SK-N-MC (cell line): ENCODE results near the gene NF2.

Experiments
- DNase-seq: peaks from one replicate; pipeline ENCODE4 v3.0.0-alpha.2; 2011; ENCODE audit warnings: low read depth, low spot score
- H3K27ac ChIP-seq: fragments of 200-600 bp; sonication (generic); 2 replicates; pipeline ENCODE4 v1.5.1; 2016; ENCODE audit warnings: mixed run types
- H3K36me3 ChIP-seq: fragments of 200-600 bp; sonication (generic); 2 replicates; pipeline ENCODE4 v1.6.1; 2017; ENCODE audit warnings: antibody characterized with exemption, low read length, mixed read lengths; ENCODE audit not compliant: insufficient read depth
- H3K4me3 ChIP-seq: fragments of 200-600 bp; sonication (generic); 2 replicates; pipeline ENCODE4 v1.5.1; 2016
- H3K9ac ChIP-seq: fragments of 200-600 bp; sonication (generic); 2 replicates; pipeline ENCODE4 v1.8.0; 2017; ENCODE audit warnings: mixed run types, mixed read lengths; ENCODE audit not compliant: insufficient read length
- H3K9me3 ChIP-seq: fragments of 200-600 bp; sonication (generic); 2 replicates; pipeline ENCODE4 v1.6.1; 2017; ENCODE audit warnings: low read depth, mild to moderate bottlenecking, antibody characterized with exemption, low read length, moderate library complexity, mixed read lengths
- EZH2 ChIP-seq: fragments of 200-600 bp; sonication (generic); IDR thresholded peaks from one replicate; pipeline ENCODE4 v1.6.1; 2017; ENCODE audit warnings: antibody characterized with exemption
- FOXP2 ChIP-seq: optimal IDR thresholded peaks from 2 replicates; pipeline ENCODE3; 2011; ENCODE audit warnings: mild to moderate bottlenecking, moderate library complexity; ENCODE audit not compliant: insufficient read depth; ENCODE audit errors: extremely low read length, control extremely low read depth
- POLR2AphosphoS5 ChIP-seq: IDR thresholded peaks from 2 replicates; pipeline ENCODE4 v1.6.1; 2012; ENCODE audit warnings: mild to moderate bottlenecking, low read depth, low read length, borderline replicate concordance

NF2 gene

GRCh38 chr22:29625090-29625825 lies 21.8 kb downstream of the NF2 start:
- H3K36me3 ChIP-seq, result no peaks in the 10 kb centered on the region
- no peak overlapping the region for H3K9ac ChIP-seq
- no peak for DNase-seq
- no peaks in the 10 kb centered on the region for H3K9me3 ChIP-seq
- TF ChIP-seq POLR2AphosphoS5, result no peak
- H3K27ac ChIP-seq, result no peak overlapping the region
- no peak overlapping the region for H3K4me3 ChIP-seq

DNA sequence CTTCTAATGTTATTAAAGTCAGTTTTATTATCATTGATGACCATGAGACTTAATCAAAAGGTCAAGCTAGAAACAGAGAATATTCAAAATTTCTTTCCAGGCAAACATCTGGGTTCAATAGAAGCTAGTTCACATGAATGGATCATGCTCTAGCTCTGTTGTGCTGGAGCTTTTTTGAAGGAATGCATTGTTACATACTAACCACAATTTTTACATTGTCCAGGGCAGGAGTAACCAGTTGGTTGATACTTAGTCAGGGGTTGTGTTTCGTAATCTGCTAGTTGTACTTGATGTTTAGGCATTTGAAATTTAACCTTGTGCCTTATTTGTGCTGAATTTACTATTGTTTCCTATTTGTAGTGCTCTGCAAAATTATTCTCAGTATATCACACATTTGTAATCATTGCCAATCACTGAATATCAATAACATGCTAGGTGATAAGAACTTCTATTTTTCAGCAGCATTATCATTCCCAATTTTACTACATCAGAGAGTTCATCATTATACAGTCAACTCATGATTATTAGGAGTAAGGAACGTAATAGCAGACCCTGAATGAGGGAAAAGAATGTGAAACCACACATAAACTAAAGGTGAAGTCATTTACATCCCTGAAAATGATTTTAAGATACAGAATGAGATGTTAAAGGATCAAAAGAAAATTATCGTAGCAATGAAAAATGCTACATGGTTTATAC lies 23.2 kb downstream of the NF2 start:
- TF ChIP-seq POLR2AphosphoS5 (no peak), EZH2 (no peak), FOXP2 (no peak)
- H3K36me3 ChIP-seq, result no peaks in the 10 kb centered on the region
- H3K27ac ChIP-seq, result no peak overlapping the region
- no peak overlapping the region for H3K9ac ChIP-seq
- H3K9me3 ChIP-seq, result no peaks in the 10 kb centered on the region
- H3K4me3 ChIP-seq, result no peak overlapping the region
- no peak for DNase-seq

DNA sequence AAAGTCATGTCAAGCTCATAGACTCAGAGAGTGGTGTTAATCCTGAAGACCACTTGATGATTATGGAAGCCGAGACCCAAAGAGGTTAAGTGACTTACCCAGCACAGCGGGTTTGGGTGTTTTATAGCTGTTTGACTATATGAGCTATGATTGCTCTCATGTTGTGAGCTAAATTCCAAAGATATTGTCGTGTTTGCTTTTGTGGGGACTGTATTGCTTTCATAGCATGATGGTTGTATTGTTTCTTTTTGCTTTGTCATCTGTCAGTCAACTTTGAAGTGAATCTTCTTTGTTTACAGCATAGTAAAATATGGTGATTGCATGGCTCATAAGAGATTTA lies 23.7 kb downstream of the NF2 start:
- H3K4me3 ChIP-seq, result no peak overlapping the region
- no peak for DNase-seq
- no peaks in the 10 kb centered on the region for H3K9me3 ChIP-seq
- no peak overlapping the region for H3K27ac ChIP-seq
- H3K36me3 ChIP-seq, result no peaks in the 10 kb centered on the region
- TF ChIP-seq POLR2AphosphoS5, result no peak
- no peak for TF ChIP-seq EZH2
- no peak for TF ChIP-seq FOXP2
- H3K9ac ChIP-seq, result no peak overlapping the region

GRCh38 chr22:29628996-29629902 lies 25.8 kb downstream of the NF2 start:
- no peak overlapping the region for H3K4me3 ChIP-seq
- no peak overlapping the region for H3K27ac ChIP-seq
- H3K9ac ChIP-seq, result no peak overlapping the region
- TF ChIP-seq EZH2 (no peak), POLR2AphosphoS5 (no peak), FOXP2 (no peak)
- no peaks in the 10 kb centered on the region for H3K36me3 ChIP-seq
- H3K9me3 ChIP-seq, result no peaks in the 10 kb centered on the region
- DNase-seq, result no peak

DNA sequence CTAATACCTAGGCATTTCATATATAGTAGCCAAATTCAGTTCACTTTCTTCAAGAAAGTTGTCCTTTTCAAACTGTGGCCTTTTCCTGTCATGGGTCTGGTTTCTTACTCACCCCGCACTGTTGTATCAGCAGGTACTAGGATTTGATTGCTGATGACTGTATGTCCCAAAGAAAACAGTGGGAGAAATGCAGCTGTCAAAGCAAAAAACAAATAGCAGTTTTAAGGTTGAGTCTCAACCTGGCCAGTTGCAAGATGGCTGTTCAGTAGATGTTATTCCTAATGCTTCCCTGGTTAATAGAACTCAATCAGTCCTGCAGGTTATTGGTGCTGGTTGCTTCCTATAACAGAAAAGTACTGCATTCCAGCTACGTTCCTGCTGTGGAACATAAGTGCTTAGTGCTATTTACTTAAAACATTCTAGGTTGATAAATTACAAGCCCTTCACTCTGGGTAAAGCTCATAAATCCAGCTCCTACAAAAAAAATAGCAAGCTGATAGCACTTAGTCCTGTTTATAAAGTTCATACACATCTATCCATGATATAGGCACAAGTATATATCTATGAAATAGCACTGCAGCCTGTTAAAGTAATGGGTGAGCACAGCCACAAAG lies 26.6 kb downstream of the NF2 start:
- TF ChIP-seq POLR2AphosphoS5 (no peak), FOXP2 (no peak), EZH2 (no peak)
- Histone ChIP-seq H3K4me3 (no peak overlapping the region), H3K27ac (no peak overlapping the region), H3K36me3 (no peaks in the 10 kb centered on the region), H3K9me3 (no peaks in the 10 kb centered on the region), H3K9ac (no peak overlapping the region)
- no peak for DNase-seq

GRCh38 chr22:29630987-29631386 lies 27.6 kb downstream of the NF2 start:
- Histone ChIP-seq H3K27ac (no peak overlapping the region), H3K9me3 (no peaks in the 10 kb centered on the region), H3K4me3 (no peak overlapping the region), H3K36me3 (no peaks in the 10 kb centered on the region), H3K9ac (no peak overlapping the region)
- TF ChIP-seq POLR2AphosphoS5, result no peak
- no peak for TF ChIP-seq EZH2
- TF ChIP-seq FOXP2, result no peak
- DNase-seq, result no peak

DNA sequence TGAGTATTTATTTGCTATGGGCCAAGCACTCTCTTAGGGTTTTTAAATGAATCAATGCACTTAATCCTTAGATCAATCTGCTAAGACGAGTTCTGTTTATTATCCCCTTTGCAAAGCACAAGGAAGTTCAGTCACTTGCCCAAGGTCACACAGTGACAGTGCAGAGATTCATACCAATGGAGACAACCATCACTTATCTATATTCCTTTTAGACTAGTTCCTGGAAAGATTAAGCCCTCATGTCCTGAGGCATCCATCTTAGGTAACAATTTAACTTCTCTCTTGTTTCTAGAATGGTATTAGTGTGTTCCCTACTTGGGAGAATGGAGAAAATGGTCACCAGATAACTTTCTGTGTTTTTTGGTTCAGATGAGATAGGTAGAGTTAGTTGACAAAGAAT lies 28.3 kb downstream of the NF2 start:
- no peak for DNase-seq
- H3K27ac ChIP-seq, result no peak overlapping the region
- H3K36me3 ChIP-seq, result no peaks in the 10 kb centered on the region
- H3K9me3 ChIP-seq, result no peaks in the 10 kb centered on the region
- H3K4me3 ChIP-seq, result no peak overlapping the region
- no peak for TF ChIP-seq FOXP2
- no peak for TF ChIP-seq EZH2
- no peak for TF ChIP-seq POLR2AphosphoS5
- no peak overlapping the region for H3K9ac ChIP-seq

- TF ChIP-seq POLR2AphosphoS5, result no peak
- H3K36me3 ChIP-seq, result peaks cover 1% of the 10 kb centered on the region; the same call in 1 of the 2 replicates
- H3K27ac ChIP-seq, result no peak overlapping the region
- DNase-seq, result no peak
- no peaks in the 10 kb centered on the region for H3K9me3 ChIP-seq
- H3K9ac ChIP-seq, result no peak overlapping the region
- H3K4me3 ChIP-seq, result no peak overlapping the region
These were observed 29.2 kb downstream of the NF2 start for GRCh38 chr22:29632672-29633071.
